CD14-positive monocyte (primary cell): ENCODE data around the gene B4GALT7. TPM values are rescaled to one million over a fixed set of nuclear protein-coding genes. Genes with fewer than 3 reads are reported as not detected.
A peak's percentile ranks its signal among the peaks of the same experiment; 100 is the strongest.

Experiments
- DNase-seq, 3 donors: peaks; one replicate each; pipeline ENCODE4 v3.0.0-alpha.2; 2011 to 2022
- H2AFZ ChIP-seq: 2 replicates; pipeline ENCODE4 v1.6.0; 2012; ENCODE audit warnings: mild to moderate bottlenecking, low read depth, low read length, inconsistent platforms; ENCODE audit not compliant: insufficient read depth, poor library complexity, severe bottlenecking
- H3K27ac ChIP-seq, 2 donors: 1 replicate in 1 of 2; 2 replicates in 1 of 2; pipeline ENCODE4 v1.5.1; 2012 to 2013; ENCODE audit warnings: low read length in 2 of 2, control low read depth in 1 of 2, inconsistent platforms in 1 of 2, low read depth in 1 of 2, mild to moderate bottlenecking in 1 of 2
- H3K27me3 ChIP-seq, 2 donors: one replicate each; pipeline versions ENCODE4 v1.6.0 to v1.6.1; 2011 to 2013; ENCODE audit warnings: low read length in 2 of 2; ENCODE audit not compliant: control insufficient read depth in 2 of 2, insufficient read depth in 2 of 2
- H3K36me3 ChIP-seq, 2 donors: replicated peaks in 1 of 2; 1 replicate in 1 of 2; 2 replicates in 1 of 2; pipeline versions ENCODE4 v1.5.1 to v1.6.1; 2012 to 2013; ENCODE audit warnings: low read length in 2 of 2, control low read depth in 1 of 2, inconsistent platforms in 1 of 2, mild to moderate bottlenecking in 1 of 2; ENCODE audit not compliant: insufficient read depth in 2 of 2, control insufficient read depth in 1 of 2
- H3K4me1 ChIP-seq, 2 donors: 1 replicate in 1 of 2; 2 replicates in 1 of 2; pipeline versions ENCODE4 v1.5.1 to v1.6.1; 2012 to 2013; ENCODE audit warnings: low read length in 2 of 2, control low read depth in 1 of 2, inconsistent platforms in 1 of 2, mild to moderate bottlenecking in 1 of 2, moderate library complexity in 1 of 2; ENCODE audit not compliant: insufficient read depth in 2 of 2, control insufficient read depth in 1 of 2
- H3K4me2 ChIP-seq: replicated peaks from 2 replicates; pipeline ENCODE3; 2012; ENCODE audit warnings: low read length, moderate library complexity, mild to moderate bottlenecking; ENCODE audit not compliant: poor library complexity, severe bottlenecking; ENCODE audit errors: extremely low read depth
- H3K4me3 ChIP-seq, 3 experiments: fragments of 200-600 bp in 1 of 3; sonication (generic) in 1 of 3; replicated peaks in 1 of 3; 1 replicate in 2 of 3; 2 replicates in 1 of 3; pipeline ENCODE4 v1.5.1; 2011 to 2013; ENCODE audit warnings: low read length in 3 of 3, mild to moderate bottlenecking in 3 of 3, control low read depth in 2 of 3, low read depth in 2 of 3, inconsistent platforms in 1 of 3, moderate library complexity in 1 of 3
- H3K79me2 ChIP-seq: 2 replicates; pipeline ENCODE4 v1.6.0; 2012; ENCODE audit warnings: mild to moderate bottlenecking, control low read depth, inconsistent platforms, low read length, moderate library complexity; ENCODE audit not compliant: insufficient read depth
- H3K9ac ChIP-seq: 2 replicates; pipeline ENCODE4 v1.6.0; 2017; ENCODE audit warnings: low read length, mild to moderate bottlenecking; ENCODE audit not compliant: insufficient read depth, poor library complexity, severe bottlenecking
- H3K9me3 ChIP-seq, 2 donors: replicated peaks in 1 of 2; 1 replicate in 1 of 2; 2 replicates in 1 of 2; pipeline versions ENCODE4 v1.5.1 to v1.6.1; 2012 to 2013; ENCODE audit warnings: low read length in 2 of 2, control low read depth in 1 of 2; ENCODE audit not compliant: control insufficient read depth in 1 of 2, insufficient read depth in 1 of 2
- H4K20me1 ChIP-seq: 2 replicates; pipeline ENCODE4 v1.6.0; 2012; ENCODE audit warnings: mild to moderate bottlenecking, low read length, control low read depth, moderate library complexity; ENCODE audit not compliant: insufficient read depth
- H3K27ac Mint-ChIP-seq, 7 donors: one replicate each; pipeline ENCODE4 v1.8.0; 2020; ENCODE audit warnings: mild to moderate bottlenecking in 7 of 7, mixed read lengths in 7 of 7, moderate library complexity in 6 of 7, inconsistent platforms in 2 of 7
- H3K27me3 Mint-ChIP-seq, 3 donors: one replicate each; pipeline ENCODE4 v1.8.0; 2021 to 2022; ENCODE audit warnings: low read depth in 3 of 3, mild to moderate bottlenecking in 3 of 3, mixed read lengths in 3 of 3, moderate library complexity in 3 of 3, inconsistent platforms in 1 of 3
- H3K36me3 Mint-ChIP-seq, 2 donors: one replicate each; pipeline ENCODE4 v1.8.0; 2020; ENCODE audit warnings: mixed read lengths in 2 of 2, inconsistent platforms in 1 of 2, mild to moderate bottlenecking in 1 of 2
- H3K4me1 Mint-ChIP-seq: one replicate; pipeline ENCODE4 v1.8.0; 2020; ENCODE audit warnings: mild to moderate bottlenecking, mixed read lengths
- H3K4me3 Mint-ChIP-seq, 2 donors: one replicate each; pipeline ENCODE4 v1.8.0; 2020; ENCODE audit warnings: mild to moderate bottlenecking in 2 of 2, mixed read lengths in 2 of 2, moderate library complexity in 1 of 2
- H3K9me3 Mint-ChIP-seq, 7 donors: one replicate each; pipeline ENCODE4 v1.8.0; 2020 to 2022; ENCODE audit warnings: mixed read lengths in 7 of 7, mild to moderate bottlenecking in 6 of 7, moderate library complexity in 6 of 7, inconsistent platforms in 2 of 7
- WGBS: methylation state at CpG from one replicate; pipeline ENCODE4 v1.1.5; 2013; ENCODE audit warnings: missing lambda C conversion rate; ENCODE audit not compliant: insufficient coverage; 5-methylcytosine and 5-hydroxymethylcytosine counted together
- intact Hi-C, 2 donors: fragments of 100-400 bp; cut with micrococcal nuclease; formaldehyde crosslinking; loops; one replicate each; pipeline versions ENCODE4 v1.15.0 to v1.15.1; 2023
- polyA plus RNA-seq, 3 donors: library from polyadenylated mRNA; depleted of rRNA in 1 of 3; unstranded in 2 of 3; stranded (reverse) in 1 of 3; fragments of 300-500 nt in 2 of 3; fragments of >200 nt in 1 of 3; fragmentation: Illumina TruSeq in 2 of 3; gene quantifications; 1 replicate in 2 of 3; 2 replicates in 1 of 3; pipeline ENCODE4 v1.2.3, GENCODE V29; 2012 to 2021
- TF ChIP-seq, protein P1 (sequence below): fragments of 200-600 bp; IDR thresholded peaks from one replicate; pipeline ENCODE4 v1.8.0; 2022; ENCODE audit warnings: antibody characterized with exemption, mild to moderate bottlenecking

Gene B4GALT7
- polyA plus RNA-seq, 3 donors = 15.6 to 21.7 (median 18.8) TPM

DNA sequence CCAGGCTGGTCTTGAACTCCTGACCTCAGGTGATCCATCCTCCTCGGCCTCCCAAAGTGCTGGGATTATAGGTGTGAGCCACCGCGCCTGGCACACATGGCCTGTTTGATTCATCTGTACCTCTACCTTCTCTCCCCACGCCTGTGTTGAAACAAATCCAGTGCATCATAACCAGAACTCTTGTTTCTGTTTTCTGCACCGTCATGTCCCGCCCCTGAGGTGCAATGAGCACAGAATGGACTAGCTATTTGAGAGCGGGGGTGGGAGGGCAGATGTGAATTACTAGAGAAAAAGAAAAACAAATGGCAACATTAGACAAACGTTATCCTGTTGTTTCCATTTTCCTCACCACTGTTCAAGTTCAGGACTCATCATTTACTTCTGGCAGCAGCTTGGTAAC, 34.9 kb upstream of the B4GALT7 start:
- Histone ChIP-seq H3K9ac (no peak overlapping the region), H3K4me1 (no peaks in the 10 kb centered on the region), H2AFZ (no peak overlapping the region), H3K79me2 (no peaks in the 10 kb centered on the region), H4K20me1 (no peaks in the 10 kb centered on the region), H3K4me3 (no peak overlapping the region), H3K36me3 (no peaks in the 10 kb centered on the region), H3K9me3 (no peaks in the 10 kb centered on the region), H3K27me3 (no peaks in the 10 kb centered on the region), H3K4me2 (no peak overlapping the region), H3K27ac (no peak overlapping the region)
- Mint-ChIP-seq H3K4me1 (no peaks in the 10 kb centered on the region), H3K4me3 (no peak overlapping the region), H3K27me3 (peaks cover 6 to 24% (median 13%) of the 10 kb centered on the region in 3 donors), H3K36me3 (no peaks in the 10 kb centered on the region), H3K27ac (no peak overlapping the region), H3K9me3 (peaks cover 1 to 8% (median 5%) of the 10 kb centered on the region in 7 donors)
- TF ChIP-seq, protein P1, sequence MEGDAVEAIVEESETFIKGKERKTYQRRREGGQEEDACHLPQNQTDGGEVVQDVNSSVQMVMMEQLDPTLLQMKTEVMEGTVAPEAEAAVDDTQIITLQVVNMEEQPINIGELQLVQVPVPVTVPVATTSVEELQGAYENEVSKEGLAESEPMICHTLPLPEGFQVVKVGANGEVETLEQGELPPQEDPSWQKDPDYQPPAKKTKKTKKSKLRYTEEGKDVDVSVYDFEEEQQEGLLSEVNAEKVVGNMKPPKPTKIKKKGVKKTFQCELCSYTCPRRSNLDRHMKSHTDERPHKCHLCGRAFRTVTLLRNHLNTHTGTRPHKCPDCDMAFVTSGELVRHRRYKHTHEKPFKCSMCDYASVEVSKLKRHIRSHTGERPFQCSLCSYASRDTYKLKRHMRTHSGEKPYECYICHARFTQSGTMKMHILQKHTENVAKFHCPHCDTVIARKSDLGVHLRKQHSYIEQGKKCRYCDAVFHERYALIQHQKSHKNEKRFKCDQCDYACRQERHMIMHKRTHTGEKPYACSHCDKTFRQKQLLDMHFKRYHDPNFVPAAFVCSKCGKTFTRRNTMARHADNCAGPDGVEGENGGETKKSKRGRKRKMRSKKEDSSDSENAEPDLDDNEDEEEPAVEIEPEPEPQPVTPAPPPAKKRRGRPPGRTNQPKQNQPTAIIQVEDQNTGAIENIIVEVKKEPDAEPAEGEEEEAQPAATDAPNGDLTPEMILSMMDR = no peak
- WGBS = 67% methylated on average over 1 of the region's 8 CpGs
- DNase-seq = no peak
- intact Hi-C loops = no loop called here

DNA sequence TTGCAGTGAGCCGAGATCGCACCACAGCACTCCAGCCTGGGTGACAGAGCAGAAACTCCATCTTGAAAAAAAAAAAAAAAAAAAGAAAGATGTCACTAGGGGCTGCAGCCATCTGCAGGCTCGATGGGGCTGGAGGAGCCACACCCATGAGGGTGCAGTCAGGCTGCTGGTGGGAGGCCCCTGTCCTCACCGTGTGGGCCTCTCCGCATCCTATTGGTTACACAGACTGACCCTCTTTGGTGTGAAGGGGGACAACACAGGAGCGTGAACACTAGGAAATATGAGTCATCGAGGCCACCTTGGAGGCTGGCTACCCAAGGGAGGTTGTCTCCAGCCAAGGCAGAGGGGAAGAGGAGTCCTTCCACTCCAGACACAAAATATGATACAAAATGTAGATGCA, 31.6 kb upstream of the B4GALT7 start:
- H3K9ac ChIP-seq = no peak overlapping the region

More for the DNA sequence above, 31.6 kb upstream of the B4GALT7 start:
- Histone ChIP-seq H3K4me2 (no peak overlapping the region), H3K27me3 (no peaks in the 10 kb centered on the region), H4K20me1 (no peaks in the 10 kb centered on the region), H3K79me2 (no peaks in the 10 kb centered on the region), H3K36me3 (no peaks in the 10 kb centered on the region), H3K27ac (no peak overlapping the region), H3K9me3 (no peaks in the 10 kb centered on the region), H2AFZ (no peak overlapping the region), H3K4me1 (no peaks in the 10 kb centered on the region), H3K4me3 (no peak overlapping the region)
- DNase-seq = no peak
- intact Hi-C loops = no loop called here
- H3K4me3 Mint-ChIP-seq = peak overlapping the region in 1 of 2 donors; percentile 3
- H3K27ac Mint-ChIP-seq = peak overlapping the region in 2 of 7 donors; percentile 33
- whole genome bisulfite sequencing = 80% methylated on average over 5 of the region's 7 CpGs
- H3K4me1 Mint-ChIP-seq = no peaks in the 10 kb centered on the region
- peaks cover 10 to 27% (median 10%) of the 10 kb centered on the region in 3 donors for H3K27me3 Mint-ChIP-seq
- no peaks in the 10 kb centered on the region for H3K36me3 Mint-ChIP-seq
- TF ChIP-seq, protein P1 = no peak
- H3K9me3 Mint-ChIP-seq = peaks cover 0 to 2% (median 0%) of the 10 kb centered on the region in 7 donors
